Activated CD4-positive, alpha-beta T cell treated with anti-CD3 and anti-CD28 coated beads, Interleukin-2, amount 10 ng/mL, durations not matched to agents 24 days and 14 days (primary cell): ENCODE measurements around the gene KITLG. TPM values are rescaled to one million over a fixed set of nuclear protein-coding genes. Genes with fewer than 3 reads are reported as not detected.
"Not testable (repeated sequence)": the region's sequence is repeated elsewhere in the genome, so short reads cannot be mapped to it uniquely, and the experiment has no call there.

ENCODE experiments used
- DNase-seq: peaks from one replicate; pipeline ENCODE4 v3.0.0; 2022
- H3K27ac Mint-ChIP-seq: one replicate; pipeline ENCODE4 v1.8.0; 2022; ENCODE audit warnings: mild to moderate bottlenecking, mixed read lengths
- H3K27me3 Mint-ChIP-seq: one replicate; pipeline ENCODE4 v1.8.0; 2022; ENCODE audit warnings: mixed read lengths
- H3K36me3 Mint-ChIP-seq: one replicate; pipeline ENCODE4 v1.8.0; 2022; ENCODE audit warnings: low read depth, mild to moderate bottlenecking, mixed read lengths
- H3K4me1 Mint-ChIP-seq: one replicate; pipeline ENCODE4 v1.8.0; 2021; ENCODE audit warnings: mixed read lengths
- H3K4me3 Mint-ChIP-seq: one replicate; pipeline ENCODE4 v1.8.0; 2022; ENCODE audit warnings: mild to moderate bottlenecking, moderate library complexity, mixed read lengths
- H3K9me3 Mint-ChIP-seq: one replicate; pipeline ENCODE4 v1.8.0; 2021; ENCODE audit warnings: mixed read lengths
- intact Hi-C: fragments of 100-400 bp; cut with micrococcal nuclease; formaldehyde crosslinking; loops from one replicate; pipeline ENCODE4 v1.15.1; 2023
- total RNA-seq: library from RNA; stranded (reverse); gene quantifications from 2 replicates; pipeline ENCODE4 v1.2.3, GENCODE V29; 2022

Gene KITLG
- total RNA-seq, 1 donor from 2014 or later, result 0.30 TPM

GRCh38 chr12:88471331-88472045 is 108.8 kb downstream of the KITLG start:
- Mint-ChIP-seq H3K27me3 (no peaks in the 10 kb centered on the region), H3K36me3 (no peaks in the 10 kb centered on the region), H3K4me3 (no peak overlapping the region), H3K4me1 (no peaks in the 10 kb centered on the region), H3K27ac (no peak overlapping the region), H3K9me3 (peaks cover 8% of the 10 kb centered on the region)
- intact Hi-C loops, result no loop called here
- no peak for DNase-seq

DNA sequence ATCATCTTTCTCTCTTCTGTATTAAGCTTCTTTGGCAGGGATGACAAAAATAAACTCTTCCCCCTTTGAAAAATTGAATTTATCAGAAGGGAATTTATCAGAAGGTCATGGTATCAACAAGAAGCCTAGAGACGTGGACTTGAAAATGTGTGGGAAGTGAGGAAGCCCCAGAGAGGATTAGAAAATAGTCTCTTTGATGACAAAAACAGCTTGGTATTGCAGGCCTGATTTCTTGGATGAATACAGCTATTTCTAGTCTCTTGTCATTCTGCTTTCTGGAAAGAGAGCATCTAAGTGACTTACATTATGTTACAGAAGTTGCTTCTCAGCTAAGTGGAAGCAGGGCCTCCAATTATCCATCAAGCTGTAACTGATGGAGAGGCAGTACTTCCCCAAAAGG is 111.1 kb downstream of the KITLG start:
- intact Hi-C loops, result no loop called here
- Mint-ChIP-seq H3K4me3 (no peak overlapping the region), H3K27me3 (no peaks in the 10 kb centered on the region), H3K36me3 (no peaks in the 10 kb centered on the region), H3K27ac (no peak overlapping the region), H3K4me1 (no peaks in the 10 kb centered on the region), H3K9me3 (peaks cover 4% of the 10 kb centered on the region)
- no peak for DNase-seq

GRCh38 chr12:88468581-88468980 is 111.7 kb downstream of the KITLG start:
- Mint-ChIP-seq H3K4me1 (no peaks in the 10 kb centered on the region), H3K27me3 (no peaks in the 10 kb centered on the region), H3K36me3 (no peaks in the 10 kb centered on the region), H3K4me3 (no peak overlapping the region), H3K9me3 (peaks cover 4% of the 10 kb centered on the region), H3K27ac (no peak overlapping the region)
- DNase-seq, result no peak
- intact Hi-C loops, result no loop called here

GRCh38 chr12:88466708-88467107 is 113.6 kb downstream of the KITLG start:
- H3K4me3 Mint-ChIP-seq, H3K27me3 Mint-ChIP-seq, H3K4me1 Mint-ChIP-seq, DNase-seq, H3K9me3 Mint-ChIP-seq, H3K36me3 Mint-ChIP-seq, H3K27ac Mint-ChIP-seq, intact Hi-C loops: not testable (repeated sequence)

- Mint-ChIP-seq H3K36me3 (no peaks in the 10 kb centered on the region), H3K4me1 (no peaks in the 10 kb centered on the region), H3K9me3 (no peaks in the 10 kb centered on the region), H3K4me3 (no peak overlapping the region), H3K27me3 (no peaks in the 10 kb centered on the region), H3K27ac (no peak overlapping the region)
- no peak for DNase-seq
- intact Hi-C loops, result no loop called here
Measured at GRCh38 chr12:88458327-88458726, 121.9 kb downstream of the KITLG start.

DNA sequence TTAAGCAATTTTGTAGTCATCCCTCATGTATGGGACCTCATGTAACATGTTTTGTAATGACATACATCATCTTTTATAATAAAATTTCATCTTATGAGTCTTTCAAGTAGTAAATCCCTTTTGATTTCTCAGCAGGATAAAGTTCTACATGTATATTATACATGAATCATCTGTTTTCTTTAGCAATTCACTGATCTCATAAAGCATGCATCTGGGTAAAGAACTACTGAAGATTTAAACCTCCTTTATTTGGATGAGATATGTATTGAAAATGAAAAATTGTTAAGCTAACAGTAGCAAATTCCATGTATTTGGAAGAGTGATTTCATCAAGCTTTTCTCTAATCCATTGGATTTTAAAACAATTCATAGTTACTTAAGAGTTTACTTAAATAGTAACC is 126.9 kb downstream of the KITLG start:
- Mint-ChIP-seq H3K27ac (no peak overlapping the region), H3K27me3 (no peaks in the 10 kb centered on the region), H3K36me3 (no peaks in the 10 kb centered on the region), H3K9me3 (no peaks in the 10 kb centered on the region), H3K4me3 (no peak overlapping the region), H3K4me1 (no peaks in the 10 kb centered on the region)
- no peak for DNase-seq
- intact Hi-C loops, result no loop called here

DNA sequence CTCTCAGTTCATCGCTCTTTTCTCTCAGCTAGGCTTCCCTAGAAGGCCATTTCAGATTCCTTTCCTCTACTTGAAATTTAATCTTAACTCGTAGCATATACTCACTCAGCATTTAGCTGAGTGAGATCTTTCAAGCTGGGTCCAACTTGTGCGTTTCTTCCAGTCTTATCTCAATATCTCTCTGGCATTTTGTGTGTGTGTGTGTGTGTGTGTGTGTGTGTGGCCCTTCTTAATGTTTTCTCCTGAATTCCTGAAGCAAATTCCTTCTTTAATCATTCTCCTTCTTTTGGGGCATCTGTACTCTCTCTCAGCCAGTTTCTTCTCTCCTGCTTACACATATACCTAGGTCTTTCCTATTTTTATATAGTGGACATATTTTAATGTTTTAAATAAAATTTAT is 129.1 kb downstream of the KITLG start:
- no peaks in the 10 kb centered on the region for H3K36me3 Mint-ChIP-seq
- intact Hi-C loops, result no loop called here
- no peaks in the 10 kb centered on the region for H3K27me3 Mint-ChIP-seq
- no peak overlapping the region for H3K4me3 Mint-ChIP-seq
- H3K4me1 Mint-ChIP-seq, result no peaks in the 10 kb centered on the region
- H3K9me3 Mint-ChIP-seq, result no peaks in the 10 kb centered on the region
- no peak for DNase-seq
- H3K27ac Mint-ChIP-seq, result no peak overlapping the region

GRCh38 chr12:88450136-88450535 is 130.1 kb downstream of the KITLG start:
- intact Hi-C loops, result no loop called here
- H3K27ac Mint-ChIP-seq, result no peak overlapping the region
- no peak for DNase-seq
- no peaks in the 10 kb centered on the region for H3K4me1 Mint-ChIP-seq
- H3K4me3 Mint-ChIP-seq, result no peak overlapping the region
- no peaks in the 10 kb centered on the region for H3K36me3 Mint-ChIP-seq
- no peaks in the 10 kb centered on the region for H3K27me3 Mint-ChIP-seq
- no peaks in the 10 kb centered on the region for H3K9me3 Mint-ChIP-seq

GRCh38 chr12:88448337-88448915 is 131.8 kb downstream of the KITLG start:
- no peaks in the 10 kb centered on the region for H3K27me3 Mint-ChIP-seq
- no peaks in the 10 kb centered on the region for H3K9me3 Mint-ChIP-seq
- no peaks in the 10 kb centered on the region for H3K4me1 Mint-ChIP-seq
- no peaks in the 10 kb centered on the region for H3K36me3 Mint-ChIP-seq
- intact Hi-C loops, result no loop called here
- H3K27ac Mint-ChIP-seq, result no peak overlapping the region
- no peak overlapping the region for H3K4me3 Mint-ChIP-seq
- DNase-seq, result no peak

- Mint-ChIP-seq H3K4me1 (no peaks in the 10 kb centered on the region), H3K27me3 (no peaks in the 10 kb centered on the region), H3K27ac (no peak overlapping the region), H3K9me3 (no peaks in the 10 kb centered on the region), H3K4me3 (no peak overlapping the region), H3K36me3 (no peaks in the 10 kb centered on the region)
- no peak for DNase-seq
- intact Hi-C loops, result no loop called here
Measured at GRCh38 chr12:88445705-88446394, 134.4 kb downstream of the KITLG start.

DNA sequence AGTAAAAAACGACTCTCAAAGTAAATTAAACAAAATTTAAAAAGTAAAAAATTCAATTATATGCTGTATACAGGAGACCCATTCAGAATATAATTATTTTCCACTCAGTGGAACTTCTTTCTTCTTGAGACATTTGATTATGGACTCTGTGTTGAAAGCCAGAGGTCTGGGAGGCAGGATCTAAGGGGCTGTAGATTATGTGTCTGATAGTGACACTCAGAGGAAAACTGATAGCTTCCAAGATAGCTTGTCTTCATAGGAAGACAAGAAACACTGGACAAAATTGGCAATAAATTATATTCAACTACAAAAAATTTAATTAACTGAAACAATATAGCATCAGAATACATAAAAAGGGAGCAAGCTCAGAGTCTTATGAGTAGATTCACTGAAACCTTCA is 135.8 kb downstream of the KITLG start:
- Mint-ChIP-seq H3K27me3 (no peaks in the 10 kb centered on the region), H3K27ac (no peak overlapping the region), H3K9me3 (no peaks in the 10 kb centered on the region), H3K36me3 (no peaks in the 10 kb centered on the region), H3K4me1 (no peaks in the 10 kb centered on the region), H3K4me3 (no peak overlapping the region)
- intact Hi-C loops, result no loop called here
- DNase-seq, result no peak
